ENCODE measurements around the gene ATXN7L1.
A peak's percentile ranks its signal among the peaks of the same experiment; 100 is the strongest.

The ATXN7L1 gene, protein sequence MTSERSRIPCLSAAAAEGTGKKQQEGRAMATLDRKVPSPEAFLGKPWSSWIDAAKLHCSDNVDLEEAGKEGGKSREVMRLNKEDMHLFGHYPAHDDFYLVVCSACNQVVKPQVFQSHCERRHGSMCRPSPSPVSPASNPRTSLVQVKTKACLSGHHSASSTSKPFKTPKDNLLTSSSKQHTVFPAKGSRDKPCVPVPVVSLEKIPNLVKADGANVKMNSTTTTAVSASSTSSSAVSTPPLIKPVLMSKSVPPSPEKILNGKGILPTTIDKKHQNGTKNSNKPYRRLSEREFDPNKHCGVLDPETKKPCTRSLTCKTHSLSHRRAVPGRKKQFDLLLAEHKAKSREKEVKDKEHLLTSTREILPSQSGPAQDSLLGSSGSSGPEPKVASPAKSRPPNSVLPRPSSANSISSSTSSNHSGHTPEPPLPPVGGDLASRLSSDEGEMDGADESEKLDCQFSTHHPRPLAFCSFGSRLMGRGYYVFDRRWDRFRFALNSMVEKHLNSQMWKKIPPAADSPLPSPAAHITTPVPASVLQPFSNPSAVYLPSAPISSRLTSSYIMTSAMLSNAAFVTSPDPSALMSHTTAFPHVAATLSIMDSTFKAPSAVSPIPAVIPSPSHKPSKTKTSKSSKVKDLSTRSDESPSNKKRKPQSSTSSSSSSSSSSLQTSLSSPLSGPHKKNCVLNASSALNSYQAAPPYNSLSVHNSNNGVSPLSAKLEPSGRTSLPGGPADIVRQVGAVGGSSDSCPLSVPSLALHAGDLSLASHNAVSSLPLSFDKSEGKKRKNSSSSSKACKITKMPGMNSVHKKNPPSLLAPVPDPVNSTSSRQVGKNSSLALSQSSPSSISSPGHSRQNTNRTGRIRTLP

DNA sequence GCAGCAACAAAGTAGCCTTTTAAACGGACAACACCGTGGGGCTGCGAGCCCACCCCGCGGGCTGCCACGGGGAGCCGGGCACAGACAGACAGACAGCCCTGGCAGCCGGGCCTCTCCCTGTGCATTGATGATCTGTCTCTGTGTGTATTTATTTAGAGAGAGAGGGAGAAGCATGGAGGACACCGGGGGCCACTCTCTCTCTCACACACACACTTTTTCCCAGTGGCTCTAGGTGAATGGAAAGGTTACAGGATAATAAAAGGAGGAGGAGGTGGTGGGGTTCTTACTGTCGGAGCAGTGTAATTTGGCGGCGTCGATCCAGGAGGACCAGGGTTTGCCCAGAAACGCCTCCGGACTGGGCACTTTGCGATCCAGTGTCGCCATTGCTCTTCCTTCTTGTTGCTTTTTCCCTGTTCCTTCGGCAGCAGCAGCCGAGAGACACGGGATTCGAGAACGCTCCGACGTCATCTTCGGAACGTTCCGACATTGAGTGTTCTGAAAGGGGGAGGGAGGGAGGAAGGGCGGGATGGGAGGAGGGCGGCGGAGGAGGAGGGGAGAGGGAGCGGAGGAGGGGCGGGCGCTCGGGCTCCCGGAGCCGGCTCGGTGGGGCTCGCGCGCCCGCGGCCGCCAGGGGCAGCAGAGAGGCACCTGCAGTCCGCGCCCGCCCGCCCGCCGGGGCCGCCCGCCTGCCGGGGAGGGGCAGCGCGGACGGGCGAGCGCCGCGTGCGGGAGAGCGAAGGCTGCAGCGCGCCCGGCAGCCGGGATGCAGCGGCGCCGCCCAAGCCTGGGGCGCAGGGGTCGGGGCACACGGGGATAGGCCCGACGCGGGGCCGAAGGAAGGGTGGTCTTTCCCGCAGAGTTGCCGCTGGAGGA, at the start of gene ATXN7L1:
Gene ATXN7L1 (minus strand): TSS at position 509 of the 873 bp plus-strand sequence. CDS start 41 bp downstream, at position 468.
- no peaks in the 10 kb centered on the region for H3K9me3 Mint-ChIP-seq
- H3K4me3 Mint-ChIP-seq: peak within 1 kb of the TSS; percentile 94
- peaks cover 6% of the 10 kb centered on the region for H3K36me3 Mint-ChIP-seq (ENCODE audit: low read depth)

DNA sequence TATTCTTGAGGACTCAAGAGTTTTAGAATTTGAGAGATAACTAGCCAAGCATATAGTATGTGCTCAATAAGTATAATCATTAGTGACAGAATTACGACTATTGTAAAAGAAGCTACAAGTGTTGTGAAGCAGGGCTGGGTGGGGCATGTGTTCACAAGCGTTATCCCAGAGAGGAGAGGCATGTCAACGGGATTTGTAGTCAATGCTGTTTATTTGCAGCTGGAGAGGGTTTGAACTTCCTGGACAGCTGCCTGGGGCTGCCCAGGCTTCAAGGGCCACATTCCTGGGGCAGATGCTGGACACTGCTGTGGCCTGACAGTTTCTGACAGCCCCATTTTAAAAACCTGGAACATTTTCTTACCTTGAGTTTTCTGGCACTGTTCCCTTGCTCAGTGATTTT, 49.7 kb upstream of the ATXN7L1 start:
- peaks cover 3% of the 10 kb centered on the region for H3K36me3 Mint-ChIP-seq (ENCODE audit: low read depth)
- H3K4me3 Mint-ChIP-seq: no peak overlapping the region
- no peak overlapping the region for H3K27ac Mint-ChIP-seq
- peaks cover 16% of the 10 kb centered on the region for H3K9me3 Mint-ChIP-seq
- peaks cover 13% of the 10 kb centered on the region for H3K4me1 Mint-ChIP-seq (ENCODE audit: low read depth)
- H3K27me3 Mint-ChIP-seq (ENCODE audit: low read depth): peaks cover 50% of the 10 kb centered on the region

More for the DNA sequence above, at the start of gene ATXN7L1:
- peak within 1 kb of the TSS; percentile 86 for H3K27ac Mint-ChIP-seq
- peaks cover 43% of the 10 kb centered on the region for H3K27me3 Mint-ChIP-seq (ENCODE audit: low read depth)
- H3K4me1 Mint-ChIP-seq (ENCODE audit: low read depth): peaks cover 21% of the 10 kb centered on the region

DNA sequence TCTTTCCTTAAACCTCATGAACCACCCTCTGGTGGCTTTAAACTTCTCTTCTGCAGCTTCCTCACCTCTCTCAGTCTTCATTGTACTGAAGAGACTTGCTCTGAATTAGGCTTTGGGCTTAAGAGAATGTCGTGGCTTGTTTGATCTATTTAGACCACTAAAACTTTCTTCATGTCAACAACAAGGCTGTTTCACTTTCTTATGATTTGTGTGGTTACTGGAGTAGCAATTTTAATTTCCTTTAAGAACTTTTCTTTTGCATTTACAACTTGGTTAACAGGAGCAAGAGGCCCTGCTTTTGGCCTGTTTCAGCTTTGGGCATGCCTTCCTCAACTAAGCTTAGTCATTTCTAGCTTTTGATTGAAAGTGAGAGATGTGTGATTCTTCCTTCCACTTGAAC, 48.5 kb upstream of the ATXN7L1 start:
- H3K27ac Mint-ChIP-seq: peak overlapping the region; percentile 18
- peaks cover 13% of the 10 kb centered on the region for H3K4me1 Mint-ChIP-seq (ENCODE audit: low read depth)
- peaks cover 16% of the 10 kb centered on the region for H3K9me3 Mint-ChIP-seq
- H3K36me3 Mint-ChIP-seq (ENCODE audit: low read depth): peaks cover 5% of the 10 kb centered on the region
- H3K4me3 Mint-ChIP-seq: no peak overlapping the region
- peaks cover 45% of the 10 kb centered on the region for H3K27me3 Mint-ChIP-seq (ENCODE audit: low read depth)

DNA sequence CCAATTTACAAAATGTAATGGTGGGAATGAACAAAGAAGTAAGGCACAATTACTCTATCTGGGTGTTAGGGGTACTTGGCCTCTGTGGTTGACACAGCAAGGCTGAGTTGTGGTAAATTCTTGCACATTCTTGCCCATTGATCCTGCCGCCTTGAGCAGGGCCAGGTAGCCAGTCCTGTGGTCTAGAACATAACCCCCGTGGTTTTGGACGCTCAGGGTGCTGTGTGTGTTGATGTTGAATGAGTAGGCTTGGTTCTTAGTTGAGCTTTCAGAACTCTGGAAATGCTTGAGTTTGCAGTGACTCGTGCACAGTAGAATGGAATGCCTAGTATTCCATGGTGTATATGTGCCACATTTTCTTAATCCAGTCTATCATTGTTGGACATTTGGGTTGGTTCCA, 44.4 kb upstream of the ATXN7L1 start:
- H3K36me3 Mint-ChIP-seq (ENCODE audit: low read depth): peaks cover 8% of the 10 kb centered on the region
- no peak overlapping the region for H3K27ac Mint-ChIP-seq
- peaks cover 10% of the 10 kb centered on the region for H3K4me1 Mint-ChIP-seq (ENCODE audit: low read depth)
- H3K27me3 Mint-ChIP-seq (ENCODE audit: low read depth): peaks cover 29% of the 10 kb centered on the region
- no peak overlapping the region for H3K4me3 Mint-ChIP-seq
- peaks cover 20% of the 10 kb centered on the region for H3K9me3 Mint-ChIP-seq

DNA sequence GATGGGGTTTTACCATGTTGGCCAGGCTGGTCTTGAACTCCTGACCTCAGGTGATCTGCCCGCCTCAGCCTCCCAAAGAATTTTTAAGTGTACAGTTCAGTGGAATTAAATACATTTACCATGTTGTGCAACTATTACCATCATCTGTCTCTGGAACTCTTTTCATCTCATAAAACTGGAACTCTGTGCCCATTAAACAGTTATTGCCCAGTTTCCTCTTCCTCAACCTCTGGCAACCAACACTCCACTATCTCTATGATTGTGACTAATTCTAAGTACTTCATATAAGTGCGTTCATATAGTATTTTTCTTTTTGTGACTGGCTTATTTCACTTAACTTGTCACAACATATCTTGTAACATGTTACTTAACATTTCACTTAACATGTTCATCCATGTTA, 41.3 kb upstream of the ATXN7L1 start:
- Mint-ChIP-seq H3K27ac (no peak overlapping the region), H3K4me1 (ENCODE audit: low read depth) (no peaks in the 10 kb centered on the region), H3K27me3 (ENCODE audit: low read depth) (peaks cover 37% of the 10 kb centered on the region), H3K9me3 (peaks cover 7% of the 10 kb centered on the region), H3K36me3 (ENCODE audit: low read depth) (peaks cover 4% of the 10 kb centered on the region), H3K4me3 (no peak overlapping the region)

DNA sequence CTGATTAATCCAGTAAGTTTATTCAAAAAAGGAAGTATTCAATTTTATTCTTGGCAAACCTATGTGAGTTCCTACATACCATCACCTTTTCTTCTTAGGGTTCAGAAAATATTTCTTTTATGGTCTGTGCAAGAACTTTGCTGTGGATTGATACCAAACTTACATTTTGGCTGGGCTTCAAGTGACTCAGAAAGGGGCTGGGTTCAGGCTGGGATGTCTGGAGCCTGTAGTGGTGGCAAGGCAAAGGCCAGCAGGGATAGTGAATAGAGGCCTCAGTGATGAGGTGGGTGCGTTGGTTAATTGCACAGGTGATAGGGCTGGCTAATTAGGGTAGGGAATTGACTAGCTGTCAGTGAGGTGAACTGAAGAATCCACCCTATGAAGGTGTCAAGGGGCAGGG, 40.2 kb upstream of the ATXN7L1 start:
- Mint-ChIP-seq H3K4me1 (ENCODE audit: low read depth) (no peaks in the 10 kb centered on the region), H3K36me3 (ENCODE audit: low read depth) (peaks cover 4% of the 10 kb centered on the region), H3K4me3 (no peak overlapping the region), H3K27ac (no peak overlapping the region), H3K9me3 (peaks cover 4% of the 10 kb centered on the region), H3K27me3 (ENCODE audit: low read depth) (peaks cover 37% of the 10 kb centered on the region)

DNA sequence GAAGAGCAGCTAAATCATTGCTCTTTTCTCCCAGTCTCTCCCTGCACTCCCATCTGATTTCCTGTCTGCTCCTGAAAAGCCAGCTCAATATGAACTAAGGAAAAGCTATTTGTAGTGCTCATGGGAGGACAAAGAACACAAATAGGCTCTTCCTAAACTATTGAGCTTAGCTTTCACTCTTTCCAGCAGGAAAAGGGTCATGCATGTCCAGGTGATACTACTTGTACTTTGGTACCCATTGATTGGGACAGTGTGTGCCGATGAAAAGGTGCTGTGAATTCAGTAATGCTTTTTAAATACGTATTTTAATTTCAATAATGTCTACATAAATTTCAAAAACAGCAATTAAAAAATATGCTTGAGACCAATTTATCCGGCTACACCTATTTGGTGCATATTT, 37.5 kb upstream of the ATXN7L1 start:
- peaks cover 13% of the 10 kb centered on the region for H3K9me3 Mint-ChIP-seq
- no peak overlapping the region for H3K27ac Mint-ChIP-seq
- no peak overlapping the region for H3K4me3 Mint-ChIP-seq
- H3K27me3 Mint-ChIP-seq (ENCODE audit: low read depth): peaks cover 26% of the 10 kb centered on the region
- H3K36me3 Mint-ChIP-seq (ENCODE audit: low read depth): peaks cover 4% of the 10 kb centered on the region
- no peaks in the 10 kb centered on the region for H3K4me1 Mint-ChIP-seq (ENCODE audit: low read depth)

DNA sequence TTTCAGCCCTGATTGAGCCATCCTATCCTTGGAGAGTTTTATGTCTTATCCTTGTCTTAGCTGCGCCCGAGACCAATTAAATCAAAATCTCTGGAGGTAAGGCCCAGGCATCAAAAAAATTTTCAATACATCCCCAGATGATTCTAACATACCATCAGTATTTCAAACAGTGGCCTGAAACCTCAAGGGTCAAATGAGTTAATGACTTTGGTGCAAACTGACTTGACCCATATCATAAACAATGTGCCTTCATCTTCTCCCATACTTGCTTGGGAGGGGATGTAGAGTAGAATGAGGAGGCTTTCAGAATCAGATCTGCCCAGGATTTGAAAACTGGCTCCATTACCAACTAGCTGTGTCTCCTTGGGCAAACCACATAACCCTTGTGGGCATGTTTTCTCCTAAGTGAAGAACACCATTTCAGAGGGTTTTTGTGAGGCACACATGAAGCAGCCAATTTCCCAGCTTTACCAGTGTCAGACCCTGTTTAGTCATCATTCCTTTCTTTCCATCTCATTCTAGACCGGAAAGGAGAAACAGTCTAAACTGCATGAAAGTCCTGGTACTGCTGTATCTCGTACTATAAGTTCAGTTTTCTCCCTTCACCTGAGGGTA, 35.7 kb upstream of the ATXN7L1 start:
- Mint-ChIP-seq H3K4me3 (no peak overlapping the region), H3K9me3 (peaks cover 8% of the 10 kb centered on the region), H3K36me3 (ENCODE audit: low read depth) (peaks cover 4% of the 10 kb centered on the region), H3K4me1 (ENCODE audit: low read depth) (no peaks in the 10 kb centered on the region), H3K27ac (no peak overlapping the region), H3K27me3 (ENCODE audit: low read depth) (peaks cover 17% of the 10 kb centered on the region)

DNA sequence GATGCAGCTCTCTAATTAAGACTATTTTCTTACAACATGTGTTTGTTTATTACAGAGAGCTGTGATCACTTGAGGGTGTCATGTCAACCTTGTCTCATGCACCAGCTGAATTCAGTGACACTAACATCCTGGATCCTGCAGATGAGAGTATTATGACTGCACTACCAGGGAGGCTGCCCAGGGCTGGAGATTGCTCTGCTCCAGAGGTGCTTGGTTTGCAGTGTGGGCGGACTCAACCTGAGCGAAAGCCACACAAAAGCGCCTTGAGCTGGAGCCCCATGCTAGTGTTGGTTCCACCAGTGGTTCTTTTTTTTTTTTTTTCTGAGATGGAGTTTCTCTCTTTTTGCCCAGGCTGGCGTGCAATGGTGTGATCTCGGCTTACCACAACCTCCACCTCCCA, 33.8 kb upstream of the ATXN7L1 start:
- Mint-ChIP-seq H3K27me3 (ENCODE audit: low read depth) (peaks cover 14% of the 10 kb centered on the region), H3K27ac (no peak overlapping the region), H3K9me3 (peaks cover 8% of the 10 kb centered on the region), H3K4me3 (no peak overlapping the region), H3K36me3 (ENCODE audit: low read depth) (peaks cover 4% of the 10 kb centered on the region), H3K4me1 (ENCODE audit: low read depth) (no peaks in the 10 kb centered on the region)

DNA sequence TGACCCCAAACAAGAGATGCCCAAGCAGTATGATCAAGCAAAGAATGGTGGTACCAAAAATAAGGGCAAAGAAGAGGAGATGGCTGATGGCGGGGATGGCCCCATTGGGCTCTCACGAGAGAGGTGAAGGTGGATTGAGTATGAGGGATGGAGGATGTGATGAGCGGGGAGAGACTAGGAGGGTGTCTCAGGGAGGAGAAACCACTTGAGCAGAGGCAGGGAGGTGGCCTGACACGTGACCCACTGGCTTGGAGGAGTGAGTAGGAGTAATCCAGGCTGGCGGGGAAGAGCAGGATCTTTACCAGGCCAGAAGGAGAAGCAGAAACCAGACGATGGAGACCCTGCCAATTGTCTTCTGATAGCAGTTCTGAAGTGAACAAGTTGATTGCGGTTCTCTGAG, 33.3 kb upstream of the ATXN7L1 start:
- Mint-ChIP-seq H3K27me3 (ENCODE audit: low read depth) (peaks cover 14% of the 10 kb centered on the region), H3K4me1 (ENCODE audit: low read depth) (no peaks in the 10 kb centered on the region), H3K9me3 (peaks cover 8% of the 10 kb centered on the region), H3K27ac (no peak overlapping the region), H3K4me3 (no peak overlapping the region), H3K36me3 (ENCODE audit: low read depth) (peaks cover 4% of the 10 kb centered on the region)

DNA sequence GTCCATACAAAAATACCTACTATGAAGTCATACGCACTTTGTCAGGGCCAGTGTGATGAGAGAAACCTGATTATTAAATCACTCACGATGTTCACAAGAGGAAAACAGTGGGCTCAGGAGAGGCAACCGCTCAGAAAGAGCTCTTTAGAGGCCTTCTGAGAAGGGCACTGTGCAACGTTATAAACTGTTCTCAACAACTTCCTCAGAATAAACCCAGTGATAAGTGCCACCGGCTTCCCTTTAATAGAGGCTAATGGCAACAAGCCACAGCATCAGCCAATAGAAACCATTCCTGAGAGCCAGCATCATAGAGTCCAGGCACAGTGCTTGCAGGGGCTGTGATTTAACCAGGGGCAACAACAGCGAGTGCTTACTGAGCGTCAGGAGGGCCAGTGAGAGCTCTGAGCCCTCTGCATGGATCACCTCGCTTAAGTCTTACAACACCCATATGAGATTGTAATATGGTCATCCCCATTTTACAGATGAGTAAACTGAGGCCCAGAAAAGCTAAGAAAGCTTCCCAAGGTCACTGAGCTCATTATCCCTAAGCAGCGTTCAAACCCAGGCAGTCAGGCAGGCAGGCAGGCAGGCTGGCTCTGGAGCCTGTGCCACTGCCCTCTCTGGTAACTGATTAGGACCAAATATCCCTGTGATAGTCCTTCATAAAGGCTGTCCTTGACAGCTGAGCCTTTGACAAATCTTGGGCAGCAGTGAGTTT, 30.9 kb upstream of the ATXN7L1 start:
- H3K9me3 Mint-ChIP-seq: peaks cover 8% of the 10 kb centered on the region
- H3K27ac Mint-ChIP-seq: no peak overlapping the region
- H3K4me3 Mint-ChIP-seq: no peak overlapping the region
- H3K36me3 Mint-ChIP-seq (ENCODE audit: low read depth): peaks cover 4% of the 10 kb centered on the region
- H3K4me1 Mint-ChIP-seq (ENCODE audit: low read depth): no peaks in the 10 kb centered on the region
- H3K27me3 Mint-ChIP-seq (ENCODE audit: low read depth): peaks cover 8% of the 10 kb centered on the region

DNA sequence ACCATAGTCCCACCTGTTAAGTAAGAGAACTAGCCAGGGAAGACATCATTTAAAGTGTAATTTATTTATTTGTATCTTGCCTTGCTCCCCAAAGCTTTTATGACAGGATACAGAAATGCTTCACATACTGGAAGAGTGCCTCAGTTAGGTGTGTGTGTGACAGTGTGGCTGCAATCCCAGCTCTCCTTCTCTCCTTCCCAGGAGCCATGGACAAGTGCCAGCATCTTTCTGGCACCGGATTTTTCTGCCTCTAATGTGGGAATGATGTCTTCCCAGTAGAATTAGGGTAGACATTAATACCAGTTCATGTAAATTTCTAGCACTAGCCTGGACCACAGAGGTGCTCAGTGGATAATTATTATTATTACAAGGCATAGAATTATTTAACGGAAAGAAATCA, 30.3 kb upstream of the ATXN7L1 start:
- no peak overlapping the region for H3K27ac Mint-ChIP-seq
- no peaks in the 10 kb centered on the region for H3K4me1 Mint-ChIP-seq (ENCODE audit: low read depth)
- peaks cover 8% of the 10 kb centered on the region for H3K9me3 Mint-ChIP-seq
- peaks cover 8% of the 10 kb centered on the region for H3K27me3 Mint-ChIP-seq (ENCODE audit: low read depth)
- peaks cover 4% of the 10 kb centered on the region for H3K36me3 Mint-ChIP-seq (ENCODE audit: low read depth)
- H3K4me3 Mint-ChIP-seq: no peak overlapping the region

DNA sequence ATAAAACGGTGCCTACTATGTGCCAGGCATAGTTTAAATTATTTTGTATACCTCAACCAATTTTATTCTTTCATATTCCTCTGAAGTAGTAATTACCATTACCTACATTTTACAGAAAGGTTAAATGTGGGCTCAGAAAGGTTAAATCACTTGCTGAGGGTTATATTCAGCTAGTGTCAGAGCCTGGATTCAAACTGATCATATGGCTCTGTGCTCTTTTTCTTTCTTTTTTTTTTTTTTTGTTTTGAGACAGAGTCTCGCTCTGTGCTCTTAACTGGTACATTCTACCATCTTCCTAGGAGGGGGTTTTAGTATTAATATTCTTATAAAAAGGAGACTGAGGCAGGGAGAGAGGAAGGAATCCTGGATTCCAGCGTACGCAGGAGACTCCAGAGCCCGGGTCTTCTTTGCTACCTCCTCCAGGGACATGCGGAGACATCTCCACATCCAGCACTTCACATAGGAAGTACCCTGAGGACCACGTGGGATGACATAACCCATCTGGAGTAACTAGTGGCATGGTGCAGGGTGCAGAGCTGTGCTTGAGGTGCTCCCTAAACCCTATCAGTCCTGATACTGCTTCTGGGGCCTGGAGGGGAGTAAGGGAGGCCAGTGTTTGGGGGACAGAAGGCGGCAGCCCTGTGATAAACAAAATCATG, 29.6 kb upstream of the ATXN7L1 start:
- Mint-ChIP-seq H3K36me3 (ENCODE audit: low read depth) (peaks cover 2% of the 10 kb centered on the region), H3K27me3 (ENCODE audit: low read depth) (peaks cover 10% of the 10 kb centered on the region), H3K9me3 (peaks cover 7% of the 10 kb centered on the region), H3K4me3 (no peak overlapping the region), H3K4me1 (ENCODE audit: low read depth) (no peaks in the 10 kb centered on the region), H3K27ac (no peak overlapping the region)
